ENCODE data around the gene SDK2.
"Not testable (repeated sequence)": the region's sequence is repeated elsewhere in the genome, so short reads cannot be mapped to it uniquely, and the experiment has no call there.

Gene SDK2

GRCh38 chr17:73309727-73310596, 334.3 kb downstream of the SDK2 start:
- peak; percentile 85 for DNase-seq

- not testable (repeated sequence) for DNase-seq
Observed at GRCh38 chr17:73308959-73309358, 335.3 kb downstream of the SDK2 start.

GRCh38 chr17:73308017-73308823, 336.0 kb downstream of the SDK2 start:
- DNase-seq, result no peak

- DNase-seq, result no peak
Observed at GRCh38 chr17:73307130-73307529, 337.1 kb downstream of the SDK2 start.

- DNase-seq, result no peak
Observed at GRCh38 chr17:73305845-73306836, 338.1 kb downstream of the SDK2 start.

- peak; percentile 64 for DNase-seq
Observed at GRCh38 chr17:73304971-73305812, 339.1 kb downstream of the SDK2 start.

GRCh38 chr17:73304438-73304837, 339.8 kb downstream of the SDK2 start:
- DNase-seq, result no peak

GRCh38 chr17:73302189-73302588, 342.1 kb downstream of the SDK2 start:
- no peak for DNase-seq

- no peak for DNase-seq
Observed at GRCh38 chr17:73301369-73301768, 342.9 kb downstream of the SDK2 start.

GRCh38 chr17:73300392-73300791, 343.9 kb downstream of the SDK2 start:
- DNase-seq, result no peak

GRCh38 chr17:73297934-73298861, 346.0 kb downstream of the SDK2 start:
- no peak for DNase-seq

- no peak for DNase-seq
Observed at GRCh38 chr17:73293480-73293911, 350.7 kb downstream of the SDK2 start.

- no peak for DNase-seq
Observed at GRCh38 chr17:73293031-73293430, 351.2 kb downstream of the SDK2 start.

- DNase-seq, result no peak
Observed at GRCh38 chr17:73292031-73292531, 352.2 kb downstream of the SDK2 start.

GRCh38 chr17:73291260-73291801, 352.9 kb downstream of the SDK2 start:
- DNase-seq, result no peak

GRCh38 chr17:73290399-73291259, 353.6 kb downstream of the SDK2 start:
- DNase-seq, result no peak

GRCh38 chr17:73289549-73290254, 354.5 kb downstream of the SDK2 start:
- no peak for DNase-seq
